Stimulated activated CD4-positive, alpha-beta T cell treated with anti-CD3 and anti-CD28 coated beads, Interleukin-15, amount 100 ng/mL, for 24 hours (primary cell): ENCODE results near the gene SLC38A7.
"Not testable (repeated sequence)": the region's sequence is repeated elsewhere in the genome, so short reads cannot be mapped to it uniquely, and the experiment has no call there.

Experiments used
- DNase-seq: peaks from one replicate; pipeline ENCODE4 v3.0.0-alpha.2; 2020

SLC38A7 gene

GRCh38 chr16:58678269-58678668 is 6.3 kb downstream of the SLC38A7 start:
- no peak for DNase-seq

- no peak for DNase-seq
Observed at GRCh38 chr16:58670946-58671583, 13.5 kb downstream of the SLC38A7 start.

- no peak for DNase-seq
Observed at GRCh38 chr16:58670177-58670576, 14.4 kb downstream of the SLC38A7 start.

- DNase-seq, result no peak
Observed at GRCh38 chr16:58665200-58665599, 19.4 kb downstream of the SLC38A7 start.

GRCh38 chr16:58661199-58661830 is 23.3 kb downstream of the SLC38A7 start:
- peak; percentile 9 for DNase-seq

GRCh38 chr16:58659911-58660310 is 24.7 kb downstream of the SLC38A7 start:
- not testable (repeated sequence) for DNase-seq

- no peak for DNase-seq
Observed at GRCh38 chr16:58658796-58659211, 25.8 kb downstream of the SLC38A7 start.

- DNase-seq, result no peak
Observed at GRCh38 chr16:58656899-58657298, 27.7 kb downstream of the SLC38A7 start.

GRCh38 chr16:58655215-58655596 is 29.4 kb downstream of the SLC38A7 start:
- DNase-seq, result no peak

- no peak for DNase-seq
Observed at GRCh38 chr16:58654560-58655214, 29.9 kb downstream of the SLC38A7 start.

GRCh38 chr16:58652741-58653140 is 31.8 kb downstream of the SLC38A7 start:
- no peak for DNase-seq

- DNase-seq, result no peak
Observed at GRCh38 chr16:58651965-58652348, 32.6 kb downstream of the SLC38A7 start.

GRCh38 chr16:58649707-58650106 is 34.9 kb downstream of the SLC38A7 start:
- no peak for DNase-seq

GRCh38 chr16:58647107-58647506 is 37.5 kb downstream of the SLC38A7 start:
- no peak for DNase-seq

- DNase-seq, result no peak
Observed at GRCh38 chr16:58644765-58645487, 39.6 kb downstream of the SLC38A7 start.

GRCh38 chr16:58644108-58644507 is 40.5 kb downstream of the SLC38A7 start:
- DNase-seq, result no peak

GRCh38 chr16:58640949-58641348 is 43.6 kb downstream of the SLC38A7 start:
- DNase-seq, result no peak

GRCh38 chr16:58639836-58640235 is 44.7 kb downstream of the SLC38A7 start:
- no peak for DNase-seq

GRCh38 chr16:58639230-58639629 is 45.3 kb downstream of the SLC38A7 start:
- DNase-seq, result no peak

- DNase-seq, result no peak
Observed at GRCh38 chr16:58638148-58639036, 46.2 kb downstream of the SLC38A7 start.

GRCh38 chr16:58637021-58637420 is 47.5 kb downstream of the SLC38A7 start:
- not testable (repeated sequence) for DNase-seq

- no peak for DNase-seq
Observed at GRCh38 chr16:58636466-58636865, 48.1 kb downstream of the SLC38A7 start.

GRCh38 chr16:58635502-58635901 is 49.1 kb downstream of the SLC38A7 start:
- no peak for DNase-seq
